GM18526 (cell line): ENCODE measurements around the gene KLF6.

ENCODE experiments used
- POLR2A ChIP-seq: IDR thresholded peaks from 3 replicates; pipeline ENCODE4 v1.6.1; 2011; ENCODE audit not compliant: insufficient read length; ENCODE audit errors: extremely low read depth

KLF6 gene

GRCh38 chr10:3774814-3775695, 10.0 kb downstream of the KLF6 start:
- no peak for TF ChIP-seq POLR2A

DNA sequence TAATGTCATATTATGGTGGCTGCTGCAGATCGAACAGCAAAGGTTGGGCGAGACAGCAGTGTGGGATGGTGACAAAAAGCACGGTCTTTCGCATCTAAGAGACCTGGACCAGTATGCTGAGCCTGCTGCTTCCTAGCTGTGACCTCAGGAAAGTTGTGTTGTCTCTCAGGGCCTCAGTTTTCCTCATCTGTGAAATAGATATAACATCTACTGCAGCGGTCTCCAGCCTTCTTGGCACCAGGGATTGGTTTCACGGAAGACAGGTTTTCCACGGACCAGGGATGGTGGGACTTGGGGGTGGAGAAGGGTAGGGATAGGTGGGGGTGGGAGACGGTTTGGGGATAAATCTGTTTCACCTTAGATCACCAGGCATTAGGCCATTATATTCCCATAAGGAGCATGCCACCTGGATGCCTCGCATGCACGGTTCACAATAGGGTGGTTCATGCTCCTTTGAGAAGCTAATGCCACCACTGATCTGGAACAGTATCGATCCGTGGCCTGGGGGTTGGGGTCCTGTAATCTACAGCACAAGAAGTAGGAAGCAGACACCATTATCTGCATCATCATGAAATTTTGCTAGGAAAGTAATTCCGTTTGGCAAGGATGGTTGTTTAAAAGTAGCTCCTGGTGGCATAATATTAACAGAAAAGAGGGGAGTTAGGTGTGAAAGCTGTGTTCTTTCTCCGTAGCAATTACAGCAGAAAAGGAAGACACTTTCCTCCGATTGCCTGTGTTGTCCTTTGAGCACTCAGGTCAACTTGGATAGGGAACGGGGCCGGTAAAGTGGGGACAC, 10.8 kb downstream of the KLF6 start:
- TF ChIP-seq POLR2A: no peak

DNA sequence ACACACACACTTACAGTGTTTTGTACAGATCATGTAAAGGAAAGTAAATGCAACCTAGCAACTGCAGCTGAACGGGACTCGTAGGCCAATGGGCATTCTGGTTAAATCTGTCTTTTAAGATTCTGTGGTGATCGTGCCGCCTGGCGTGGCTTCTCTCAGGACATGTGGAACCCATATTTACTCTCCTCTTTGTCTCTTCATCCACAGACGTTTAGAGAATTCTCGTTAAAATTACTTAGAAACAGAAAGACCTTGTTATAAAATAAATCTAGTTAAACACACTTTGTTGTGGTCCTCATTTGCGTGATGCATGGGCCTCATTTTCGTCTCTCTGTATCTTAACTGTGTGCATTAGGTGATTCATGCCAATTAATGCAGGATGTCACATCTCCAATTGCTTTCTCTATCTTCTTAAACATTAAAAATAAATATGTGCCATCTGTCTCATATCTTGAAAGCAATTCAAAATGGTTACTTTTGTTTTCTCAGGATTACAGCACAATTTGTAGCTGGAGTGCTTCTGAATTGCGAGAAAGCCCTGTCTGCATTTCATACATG, 11.5 kb downstream of the KLF6 start:
- TF ChIP-seq POLR2A: no peak

- no peak for TF ChIP-seq POLR2A
These were observed 12.4 kb downstream of the KLF6 start for GRCh38 chr10:3772361-3773171.

DNA sequence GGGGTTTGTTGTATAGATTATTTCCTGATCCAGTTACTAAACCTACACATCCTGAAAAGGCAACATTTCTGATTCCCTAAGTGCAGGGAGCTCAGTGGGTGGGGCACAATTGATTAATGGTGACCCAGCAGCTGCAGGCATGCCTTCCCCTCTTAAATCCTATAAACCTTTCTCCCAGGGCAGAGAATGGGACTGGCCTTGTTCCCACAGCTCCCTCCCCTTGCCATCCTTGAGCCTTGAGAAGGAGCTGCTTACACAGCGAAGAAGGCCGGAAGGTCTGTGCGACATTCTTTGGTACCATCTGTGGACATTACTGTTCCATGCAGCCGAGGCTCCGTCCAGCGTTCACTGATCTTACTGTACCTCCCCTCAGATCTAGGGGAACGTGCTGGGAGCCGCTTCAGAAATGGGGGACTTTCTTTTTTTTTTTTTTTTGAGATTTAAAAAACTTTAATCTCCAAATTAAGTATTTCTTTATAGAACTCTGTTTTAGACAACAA, 14.3 kb downstream of the KLF6 start:
- no peak for TF ChIP-seq POLR2A

DNA sequence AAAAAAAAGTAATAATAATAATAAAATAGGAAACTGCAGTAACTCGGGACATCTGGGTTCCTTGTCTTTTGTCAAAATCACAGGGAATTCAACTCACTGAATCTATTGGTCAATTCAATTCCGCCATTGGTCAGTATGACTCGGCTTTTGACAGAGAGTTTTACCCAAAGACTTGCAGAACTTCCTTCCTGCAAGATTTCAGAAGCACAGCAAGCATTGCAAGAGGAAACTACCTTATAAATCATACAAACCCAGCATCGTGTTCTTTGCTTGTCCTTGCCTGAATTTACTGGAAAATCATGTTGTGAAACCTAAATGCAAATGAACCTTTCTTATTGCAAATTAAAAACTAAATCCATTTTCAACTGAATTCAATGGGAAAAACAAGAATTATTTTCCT, 15.5 kb downstream of the KLF6 start:
- no peak for TF ChIP-seq POLR2A

DNA sequence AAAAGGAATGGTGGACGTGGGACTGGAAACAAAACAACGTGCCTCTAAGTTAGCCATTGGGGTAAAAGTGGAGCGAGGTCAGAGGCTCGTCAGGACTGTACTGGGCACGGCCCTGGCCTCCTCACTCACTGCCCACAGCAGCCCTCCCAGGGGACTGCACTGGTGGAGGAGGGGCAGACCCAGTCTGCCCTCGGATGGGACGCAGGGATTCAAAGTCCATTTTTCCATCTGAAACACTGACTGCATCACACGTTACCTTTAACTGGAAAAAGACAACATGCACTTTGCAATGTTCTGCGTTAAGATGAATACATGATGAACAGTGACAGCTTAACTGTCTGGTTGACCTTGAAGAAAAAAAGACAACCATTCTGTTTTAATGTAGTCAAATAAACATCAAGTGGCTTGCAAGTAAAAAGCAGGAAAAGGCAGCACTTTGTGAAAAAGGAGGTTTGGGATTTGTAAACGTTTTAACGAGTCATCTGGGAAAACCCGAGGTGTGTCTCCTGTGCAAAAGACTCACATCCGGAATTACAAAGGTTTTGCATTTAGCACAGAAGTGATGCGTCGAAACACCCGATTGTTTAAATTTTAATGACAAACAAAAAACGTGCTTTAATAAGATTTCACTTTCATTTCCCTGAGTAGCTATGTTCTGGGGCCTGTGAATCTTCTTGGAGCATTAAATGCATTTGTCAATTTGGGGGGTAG, 18.8 kb downstream of the KLF6 start:
- TF ChIP-seq POLR2A: no peak

DNA sequence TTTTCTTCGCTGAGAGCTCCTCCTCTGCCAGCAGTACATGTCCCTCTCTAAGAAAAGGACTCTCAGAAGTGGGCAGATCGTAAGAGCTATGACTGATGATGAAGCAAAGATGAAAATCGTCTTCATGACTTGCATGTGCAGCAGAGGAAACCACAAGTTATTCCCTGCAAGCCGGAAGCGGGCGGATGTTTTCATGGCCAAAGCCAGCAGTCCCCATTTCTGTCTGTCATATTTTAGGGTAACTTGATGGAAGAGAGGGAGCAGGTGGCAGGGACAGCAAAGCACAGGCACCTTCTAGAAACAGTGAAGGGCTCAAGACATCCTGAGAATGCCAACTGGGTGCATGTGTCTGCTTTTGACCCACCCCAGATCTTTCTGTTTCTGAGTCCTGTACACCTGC, 19.9 kb downstream of the KLF6 start:
- TF ChIP-seq POLR2A: no peak

DNA sequence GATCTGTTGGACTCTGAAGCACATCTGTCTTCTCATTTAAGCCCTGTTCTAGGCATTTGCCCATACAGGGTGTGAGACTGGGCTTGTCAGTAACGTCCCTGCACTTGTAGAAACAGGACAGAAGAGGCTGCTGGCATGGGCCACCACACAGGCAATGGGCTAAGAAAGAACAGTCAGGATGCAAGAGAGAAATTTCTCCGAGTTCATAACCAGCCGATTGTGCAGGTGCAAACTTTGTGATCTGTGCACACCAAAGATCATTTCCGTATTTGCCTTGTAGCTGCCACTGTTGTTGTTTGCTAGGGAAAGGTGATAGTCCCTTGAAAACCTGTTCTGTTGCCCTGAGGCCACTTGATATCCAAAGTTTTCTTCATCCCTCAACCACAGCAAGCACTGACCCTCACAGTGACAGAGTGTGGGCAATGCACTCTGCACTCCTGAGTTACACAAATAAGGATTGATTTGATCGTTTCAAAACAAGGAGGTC, 20.3 kb downstream of the KLF6 start:
- TF ChIP-seq POLR2A: no peak

DNA sequence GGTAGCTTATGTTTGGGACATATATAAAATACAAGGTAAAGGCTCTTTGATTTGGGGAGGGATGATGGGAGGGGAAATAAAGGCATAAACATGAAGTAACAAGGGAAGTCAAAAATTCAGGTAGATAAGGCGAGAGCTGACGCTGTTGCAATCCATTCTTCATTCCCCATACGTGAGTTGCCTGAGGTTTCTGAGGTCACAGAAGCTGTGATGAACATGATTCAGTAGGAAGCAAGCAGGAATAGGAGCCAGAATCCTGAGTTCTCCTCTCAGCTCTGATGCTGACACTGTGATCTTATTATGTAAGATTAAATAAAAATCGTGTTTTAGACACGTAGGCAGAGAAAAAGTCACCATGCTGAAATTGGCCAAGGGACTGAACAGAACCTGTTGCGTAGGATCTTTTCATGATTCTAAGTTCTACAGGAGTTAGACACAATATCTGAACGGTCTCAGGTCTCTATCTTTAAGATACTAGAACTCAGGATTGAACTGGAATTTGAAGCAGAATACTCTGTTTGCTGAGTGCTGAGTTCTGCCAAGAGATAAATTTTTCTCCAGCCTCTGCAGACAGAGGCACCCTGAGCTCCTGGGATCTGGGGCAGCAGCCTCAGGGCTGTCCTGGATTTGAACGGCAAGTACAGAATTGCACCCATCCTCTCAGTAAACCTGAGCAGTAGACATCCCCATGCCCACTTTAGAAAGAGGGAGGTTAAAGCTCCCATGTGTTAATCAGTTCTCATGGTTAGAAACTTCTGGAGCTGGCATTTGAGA, 21.0 kb downstream of the KLF6 start:
- no peak for TF ChIP-seq POLR2A

DNA sequence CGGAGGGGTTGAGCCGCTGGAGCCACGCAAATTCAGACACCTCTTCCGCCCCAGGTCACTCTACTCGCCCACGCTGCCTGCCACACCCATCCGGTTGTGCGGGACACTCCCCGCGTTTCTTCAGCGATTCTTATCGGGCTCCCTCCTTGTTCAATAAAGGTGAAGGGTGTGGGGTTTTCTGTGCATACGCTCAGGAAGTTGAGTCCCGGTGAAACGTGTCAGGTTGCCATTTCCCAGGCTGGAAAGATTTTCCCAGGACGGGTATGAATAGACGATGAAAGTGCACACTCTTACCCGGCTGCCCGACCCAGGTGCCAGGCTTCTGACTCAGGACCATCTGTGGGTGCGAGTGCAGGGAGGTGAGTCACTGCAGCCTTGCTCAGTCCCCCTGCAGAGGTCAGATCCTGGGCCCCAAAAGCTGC, 22.0 kb downstream of the KLF6 start:
- TF ChIP-seq POLR2A: no peak

GRCh38 chr10:3762309-3762708, 22.7 kb downstream of the KLF6 start:
- no peak for TF ChIP-seq POLR2A

GRCh38 chr10:3761904-3762303, 23.1 kb downstream of the KLF6 start:
- TF ChIP-seq POLR2A: no peak
